H1 (cell line): ENCODE data around the gene FRRS1. TPM values are rescaled to one million over a fixed set of nuclear protein-coding genes. Genes with fewer than 3 reads are reported as not detected.

Experiments
- CTCF ChIA-PET: fragments of 300-600 bp; sonication (Branson Sonifier 250); formaldehyde crosslinking; loops from one replicate; lab custom pipeline; 2021; ENCODE audit not compliant: partially characterized antibody; lab: Charles Lee
- POLR2A ChIA-PET: fragments of 300-600 bp; sonication (Branson Sonifier 250); formaldehyde crosslinking; loops from one replicate; lab custom pipeline; 2021; ENCODE audit warnings: inconsistent platforms; ENCODE audit not compliant: partially characterized antibody; lab: Charles Lee
- DNase-seq, 2 experiments: peaks; one replicate each; pipeline versions ENCODE4 v3.0.0 to v3.0.0-alpha.2; 2010 to 2022; ENCODE audit warnings: low spot score in 2 of 2, low read depth in 1 of 2, mixed read lengths in 1 of 2
- FAIRE-seq: peaks from 2 replicates; lab custom pipeline; 2011; peaks lifted over from hg19 to GRCh38; lab: Jason Lieb, UNC
- H2AFZ ChIP-seq: 2 replicates; pipeline ENCODE4 v1.8.1; 2012; ENCODE audit warnings: low read length, inconsistent platforms
- H2AK5ac ChIP-seq: 2 replicates; pipeline ENCODE4 v1.6.1; 2013; ENCODE audit warnings: low read depth, low read length
- H2BK120ac ChIP-seq: replicated peaks from 2 replicates; pipeline ENCODE3; 2013; ENCODE audit warnings: low read depth, low read length, inconsistent platforms
- H2BK12ac ChIP-seq: 2 replicates; pipeline ENCODE4 v1.6.1; 2013; ENCODE audit warnings: low read depth, low read length
- H2BK15ac ChIP-seq: 2 replicates; pipeline ENCODE4 v1.6.1; 2013; ENCODE audit warnings: low read length
- H2BK20ac ChIP-seq: 2 replicates; pipeline ENCODE4 v1.6.1; 2013; ENCODE audit warnings: low read length
- H2BK5ac ChIP-seq: 2 replicates; pipeline ENCODE4 v1.6.1; 2013; ENCODE audit warnings: low read depth, low read length
- H3K14ac ChIP-seq: 2 replicates; pipeline ENCODE4 v1.6.1; 2013; ENCODE audit warnings: inconsistent platforms; ENCODE audit not compliant: insufficient read length
- H3K18ac ChIP-seq: 2 replicates; pipeline ENCODE4 v1.6.1; 2013; ENCODE audit warnings: low read length; ENCODE audit errors: extremely low read depth
- H3K23ac ChIP-seq: 2 replicates; pipeline ENCODE4 v1.6.1; 2013; ENCODE audit warnings: inconsistent platforms; ENCODE audit not compliant: insufficient read length
- H3K23me2 ChIP-seq: 2 replicates; pipeline ENCODE4 v1.6.1; 2013; ENCODE audit warnings: low read depth, low read length
- H3K27ac ChIP-seq: 2 replicates; pipeline ENCODE4 v1.6.1; 2011; ENCODE audit warnings: low read depth, low read length, inconsistent platforms
- H3K27me3 ChIP-seq, 4 experiments: replicated peaks in 1 of 4; 1 replicate in 1 of 4; 2 replicates in 3 of 4; pipeline versions ENCODE4 v1.6.1 to v1.8.1; 2011 to 2013; ENCODE audit warnings: low read length in 3 of 4, mild to moderate bottlenecking in 3 of 4, inconsistent platforms in 2 of 4, mixed read lengths in 2 of 4, moderate library complexity in 1 of 4; ENCODE audit not compliant: control insufficient read depth in 3 of 4, insufficient read depth in 3 of 4; ENCODE audit errors: extremely low read depth in 1 of 4
- H3K36me3 ChIP-seq, 4 experiments: 2 replicates each; pipeline versions ENCODE4 v1.6.1 to v1.8.1; 2011 to 2013; ENCODE audit warnings: mild to moderate bottlenecking in 4 of 4, low read length in 3 of 4, moderate library complexity in 2 of 4, control low read depth in 1 of 4, inconsistent platforms in 1 of 4; ENCODE audit not compliant: insufficient read depth in 4 of 4, control insufficient read depth in 2 of 4
- H3K4ac ChIP-seq: replicated peaks from 2 replicates; pipeline ENCODE3; 2013; ENCODE audit warnings: low read length, low read depth, mixed read lengths, inconsistent platforms; ENCODE audit not compliant: insufficient read length
- H3K4me1 ChIP-seq, 4 experiments: replicated peaks in 1 of 4; 1 replicate in 1 of 4; 2 replicates in 3 of 4; pipeline versions ENCODE4 v1.6.1 to v1.8.1; 2011 to 2013; ENCODE audit warnings: low read length in 3 of 4, inconsistent platforms in 2 of 4, mixed read lengths in 1 of 4; ENCODE audit not compliant: insufficient read depth in 4 of 4, control insufficient read depth in 3 of 4
- H3K4me2 ChIP-seq, 2 experiments: 2 replicates each; pipeline versions ENCODE4 v1.6.1 to v1.8.1; 2011 to 2013; ENCODE audit warnings: low read depth in 2 of 2, low read length in 2 of 2, control low read depth in 1 of 2, inconsistent platforms in 1 of 2, mild to moderate bottlenecking in 1 of 2; ENCODE audit not compliant: insufficient read depth in 1 of 2
- H3K4me3 ChIP-seq, 4 experiments: fragments of 200-600, 300-600 bp in 1 of 4; sonication (generic), shearing (Covaris generic), sonication (Bioruptor Twin) in 1 of 4; 2 replicates each; pipeline versions ENCODE4 v1.5.1 to v1.8.1; 2011 to 2016; ENCODE audit warnings: low read length in 4 of 4, low read depth in 3 of 4, control low read depth in 2 of 4, inconsistent platforms in 2 of 4, mild to moderate bottlenecking in 2 of 4, mixed read lengths in 1 of 4, moderate library complexity in 1 of 4; ENCODE audit not compliant: insufficient read depth in 2 of 4; ENCODE audit errors: extremely low read depth in 1 of 4
- H3K56ac ChIP-seq: replicated peaks from 2 replicates; pipeline ENCODE3; 2013; ENCODE audit warnings: low read depth, mild to moderate bottlenecking, mixed read lengths, low read length, inconsistent platforms; ENCODE audit not compliant: insufficient read length
- H3K79me1 ChIP-seq: 2 replicates; pipeline ENCODE4 v1.6.1; 2013; ENCODE audit warnings: low read depth, low read length, control low read depth
- H3K79me2 ChIP-seq, 2 experiments: 2 replicates each; pipeline versions ENCODE4 v1.6.1 to v1.8.1; 2012 to 2013; ENCODE audit warnings: low read length in 2 of 2, mild to moderate bottlenecking in 2 of 2, inconsistent platforms in 1 of 2; ENCODE audit not compliant: insufficient read depth in 2 of 2, control insufficient read depth in 1 of 2
- H3K9ac ChIP-seq, 4 experiments: replicated peaks in 1 of 4; 1 replicate in 1 of 4; 2 replicates in 3 of 4; pipeline versions ENCODE4 v1.6.1 to v1.8.1; 2011 to 2013; ENCODE audit warnings: low read depth in 3 of 4, low read length in 3 of 4, control low read depth in 2 of 4, mild to moderate bottlenecking in 2 of 4, moderate library complexity in 2 of 4, inconsistent platforms in 1 of 4; ENCODE audit errors: extremely low read depth in 1 of 4
- H3K9me3 ChIP-seq, 2 experiments: 2 replicates each; pipeline versions ENCODE4 v1.6.1 to v1.8.1; 2012 to 2013; ENCODE audit warnings: mild to moderate bottlenecking in 2 of 2, moderate library complexity in 2 of 2, control low read depth in 1 of 2, inconsistent platforms in 1 of 2, low read depth in 1 of 2, low read length in 1 of 2, mixed read lengths in 1 of 2; ENCODE audit not compliant: insufficient read depth in 2 of 2
- H4K20me1 ChIP-seq, 2 experiments: replicated peaks in 1 of 2; 2 replicates each; pipeline versions ENCODE3 to v1.8.1; 2011 to 2013; ENCODE audit warnings: inconsistent platforms in 2 of 2, low read length in 2 of 2, mild to moderate bottlenecking in 1 of 2; ENCODE audit not compliant: insufficient read depth in 2 of 2, control insufficient read depth in 1 of 2
- H4K5ac ChIP-seq: 2 replicates; pipeline ENCODE4 v1.6.1; 2013; ENCODE audit warnings: low read length, low read depth, mixed read lengths, inconsistent platforms; ENCODE audit not compliant: insufficient read length
- H4K8ac ChIP-seq: 2 replicates; pipeline ENCODE4 v1.8.0; 2013; ENCODE audit warnings: mild to moderate bottlenecking, moderate library complexity, low read length, inconsistent platforms; ENCODE audit not compliant: insufficient read depth; ENCODE audit errors: extremely low read depth
- H4K91ac ChIP-seq: replicated peaks from 2 replicates; pipeline ENCODE3; 2013; ENCODE audit warnings: low read length, mixed read lengths, inconsistent platforms; ENCODE audit not compliant: insufficient read length
- CEBPB ChIP-seq: IDR thresholded peaks from 2 replicates; pipeline ENCODE4 v1.6.1; 2012; ENCODE audit warnings: low read depth, low read length
- EGR1 ChIP-seq: IDR thresholded peaks from 2 replicates; pipeline ENCODE4 v1.6.1; 2011; ENCODE audit warnings: low read depth, low read length, borderline replicate concordance
- EP300 ChIP-seq, 2 experiments: IDR thresholded peaks; 1 replicate in 1 of 2; 2 replicates in 1 of 2; pipeline ENCODE4 v1.6.1; 2011 to 2012; ENCODE audit warnings: low read depth in 2 of 2, low read length in 2 of 2, mild to moderate bottlenecking in 2 of 2, borderline replicate concordance in 1 of 2, inconsistent platforms in 1 of 2, moderate library complexity in 1 of 2
- FOSL1 ChIP-seq: IDR thresholded peaks from 2 replicates; pipeline ENCODE4 v1.6.1; 2011; ENCODE audit warnings: mild to moderate bottlenecking, low read depth, low read length, moderate library complexity; ENCODE audit not compliant: insufficient read depth
- MAFK ChIP-seq: IDR thresholded peaks from 2 replicates; pipeline ENCODE4 v1.6.1; 2012; ENCODE audit warnings: low read depth, mild to moderate bottlenecking, improper control_type of control experiment, low read length
- NRF1 ChIP-seq: IDR thresholded peaks from 2 replicates; pipeline ENCODE4 v1.6.1; 2011; ENCODE audit warnings: mild to moderate bottlenecking, low read depth, low read length, improper control_type of control experiment
- RAD21 ChIP-seq, 2 experiments: IDR thresholded peaks in 1 of 2; conservative IDR thresholded peaks in 1 of 2; 2 replicates each; pipeline ENCODE4 v1.6.1; 2011; ENCODE audit warnings: low read depth in 2 of 2, low read length in 2 of 2, improper control_type of control experiment in 1 of 2, inconsistent platforms in 1 of 2, mild to moderate bottlenecking in 1 of 2, moderate library complexity in 1 of 2
- RXRA ChIP-seq: IDR thresholded peaks from 2 replicates; pipeline ENCODE4 v1.6.1; 2011; ENCODE audit warnings: low read depth, mild to moderate bottlenecking, low read length, moderate library complexity; ENCODE audit not compliant: insufficient read depth
- SIRT6 ChIP-seq: IDR thresholded peaks from one replicate; pipeline ENCODE4 v1.7.1; 2012; ENCODE audit warnings: low read length, inconsistent platforms
- SUZ12 ChIP-seq: fragments of 200-600 bp; sonication (generic); IDR thresholded peaks from 2 replicates; pipeline ENCODE4 v1.6.1; 2012; ENCODE audit warnings: mild to moderate bottlenecking, inconsistent platforms, low read length, moderate library complexity, mixed read lengths
- TEAD4 ChIP-seq: IDR thresholded peaks from 2 replicates; pipeline ENCODE4 v1.6.1; 2012; ENCODE audit warnings: low read depth, low read length, inconsistent platforms, mixed read lengths
- WGBS, 2 experiments: shearing (Covaris generic) in 1 of 2; methylation state at CpG; one replicate each; pipeline versions ENCODE4 v1.1.6 to v1.1.7; 2013 to 2015; ENCODE audit warnings: low lambda C conversion rate in 2 of 2, mixed read lengths in 2 of 2, inconsistent platforms in 1 of 2, low coverage in 1 of 2, missing lambda C conversion rate in 1 of 2; ENCODE audit not compliant: insufficient replicate concordance in 2 of 2, insufficient coverage in 1 of 2, insufficient read length in 1 of 2; ENCODE audit errors: extremely low coverage in 1 of 2, missing lambda C conversion rate in 1 of 2; 5-methylcytosine and 5-hydroxymethylcytosine counted together
- polyA plus RNA-seq, 7 experiments: library from polyadenylated mRNA; depleted of rRNA in 3 of 7; stranded (reverse) in 5 of 7; unstranded in 2 of 7; fragments of >200 nt in 5 of 7; fragments of 200-250 nt in 2 of 7; gene quantifications; 1 replicate in 5 of 7; 2 replicates in 1 of 7; 4 replicates in 1 of 7; pipeline versions ENCODE4 v1.2.1 to v1.2.3, GENCODE V29; 2011 to 2013; ENCODE audit warnings: missing spikeins in 2 of 7, mixed read lengths in 2 of 7
- total RNA-seq: library from RNA; stranded (reverse); fragmentation: NEBNext Ultra II Directional; extraction: Animal tissue kit (Norgen Biotek cat#: 25700); gene quantifications from 2 replicates; pipeline ENCODE4 v1.2.1, GENCODE V29; 2021
- TF ChIP-seq, protein P1 (sequence below): IDR thresholded peaks from 2 replicates; pipeline ENCODE4 v1.6.1; 2012; ENCODE audit warnings: low read length, inconsistent platforms

FRRS1 gene
- total and polyA plus RNA-seq, 2 of the 8 experiments (the other 6 are each of a cell fraction or from before 2014, with no cell fraction given): 3.5 to 6.5 TPM

DNA sequence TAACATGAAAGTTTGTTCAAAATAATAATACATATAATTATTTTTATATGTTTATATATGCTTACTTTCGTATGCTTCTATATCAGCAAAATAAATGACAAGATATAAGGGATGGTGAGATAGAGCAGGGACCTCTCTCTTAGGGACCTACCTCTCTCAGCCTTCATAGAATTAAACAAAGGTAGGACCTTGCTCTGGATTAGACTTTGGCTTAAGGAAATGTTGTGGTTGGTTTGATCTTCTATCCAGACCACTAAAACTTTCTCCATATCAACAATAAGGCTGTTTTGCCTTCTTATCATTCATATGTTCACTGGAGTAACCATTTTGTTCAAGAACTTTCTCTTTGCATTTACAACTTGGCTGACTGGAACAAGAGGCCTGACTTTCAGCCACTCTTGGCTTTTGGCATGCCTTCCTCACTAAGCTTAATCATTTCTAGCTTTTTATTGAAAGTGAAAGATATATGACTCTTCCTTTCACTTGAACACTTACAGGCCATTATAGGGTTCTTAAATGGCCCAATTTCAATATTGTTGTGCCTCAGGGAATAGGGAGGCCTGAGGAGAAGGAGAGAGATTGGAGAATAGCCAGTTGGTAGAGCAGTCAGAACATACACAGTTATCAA lies 14.4 kb downstream of the FRRS1 start:
- Histone ChIP-seq H3K27ac (no peak overlapping the region), H4K20me1 (no peaks in the 10 kb centered on the region), H2BK120ac (no peak overlapping the region), H3K4me1 (no peaks in the 10 kb centered on the region), H3K4ac (no peak overlapping the region), H3K23ac (no peak overlapping the region), H2BK5ac (no peak overlapping the region), H2AFZ (no peak overlapping the region), H2BK12ac (no peak overlapping the region), H3K9ac (no peak overlapping the region), H3K23me2 (no peaks in the 10 kb centered on the region), H3K79me2 (peaks cover 0 to 3% of the 10 kb centered on the region in 2 experiments; a peak in 1 of 4 replicates), H3K9me3 (no peaks in the 10 kb centered on the region), H4K5ac (no peak overlapping the region), H2BK15ac (no peak overlapping the region), H3K56ac (no peak overlapping the region), H3K79me1 (no peaks in the 10 kb centered on the region), H3K27me3 (no peaks in the 10 kb centered on the region), H3K4me3 (no peak overlapping the region), H2BK20ac (no peak overlapping the region), H3K18ac (no peak overlapping the region), H2AK5ac (no peak overlapping the region), H3K36me3 (no peaks in the 10 kb centered on the region), H4K91ac (no peak overlapping the region), H3K4me2 (no peak overlapping the region), H3K14ac (no peak overlapping the region), H4K8ac (no peak overlapping the region)
- FAIRE-seq (no peak), DNase-seq (no peak)
- WGBS, 2 experiments: 87% methylated on average over 1 of the region's 1 CpG; no CpG with 5 or more reads in 1 of the 2 experiments
- ChIA-PET POLR2A (no interaction called here), CTCF (no interaction called here)
- TF ChIP-seq TEAD4 (no peak), FOSL1 (no peak), SIRT6 (no peak), EGR1 (no peak), NRF1 (no peak), RAD21 (IDR thresholded peaks at IDR 0.05 in 1 of 2, conservative IDR thresholded peaks at IDR 0.05 in 1 of 2; ENCODE audit: low read depth in 2 of 2, low read length in 2 of 2) (no peak), CEBPB (no peak), SUZ12 (no peak), EP300 (IDR thresholded peaks at IDR 0.05; ENCODE audit: borderline replicate concordance in 1 of 2, low read depth in 2 of 2, low read length in 2 of 2) (no peak), RXRA (no peak), MAFK (no peak)
- TF ChIP-seq, protein P1, sequence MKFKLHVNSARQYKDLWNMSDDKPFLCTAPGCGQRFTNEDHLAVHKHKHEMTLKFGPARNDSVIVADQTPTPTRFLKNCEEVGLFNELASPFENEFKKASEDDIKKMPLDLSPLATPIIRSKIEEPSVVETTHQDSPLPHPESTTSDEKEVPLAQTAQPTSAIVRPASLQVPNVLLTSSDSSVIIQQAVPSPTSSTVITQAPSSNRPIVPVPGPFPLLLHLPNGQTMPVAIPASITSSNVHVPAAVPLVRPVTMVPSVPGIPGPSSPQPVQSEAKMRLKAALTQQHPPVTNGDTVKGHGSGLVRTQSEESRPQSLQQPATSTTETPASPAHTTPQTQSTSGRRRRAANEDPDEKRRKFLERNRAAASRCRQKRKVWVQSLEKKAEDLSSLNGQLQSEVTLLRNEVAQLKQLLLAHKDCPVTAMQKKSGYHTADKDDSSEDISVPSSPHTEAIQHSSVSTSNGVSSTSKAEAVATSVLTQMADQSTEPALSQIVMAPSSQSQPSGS: no peak
